HEK293 (cell line): Measurements from ENCODE around the gene GNG5.

ENCODE experiments used
- AEBP2 ChIP-seq: fragments of 450-650 bp; formaldehyde crosslinking; IDR thresholded peaks from 2 replicates; pipeline ENCODE4 v1.5.1; 2016; ENCODE audit warnings: missing biosample characterization, missing genetic modification characterization, borderline replicate concordance
- BCL11B ChIP-seq: fragments of 450-650 bp; formaldehyde crosslinking; IDR thresholded peaks from 2 replicates; pipeline ENCODE4 v1.5.1; 2016; ENCODE audit warnings: low read depth, missing biosample characterization, missing genetic modification characterization
- GLIS1 ChIP-seq: fragments of 450-650 bp; formaldehyde crosslinking; IDR thresholded peaks from 2 replicates; pipeline ENCODE4 v1.5.1; 2016; ENCODE audit warnings: missing biosample characterization, missing genetic modification characterization
- PATZ1 ChIP-seq: fragments of 450-650 bp; formaldehyde crosslinking; IDR thresholded peaks from 2 replicates; pipeline ENCODE4 v1.5.1; 2016; ENCODE audit warnings: missing biosample characterization, missing genetic modification characterization
- REPIN1 ChIP-seq: fragments of 450-650 bp; formaldehyde crosslinking; IDR thresholded peaks from 2 replicates; pipeline ENCODE4 v1.5.1; 2017; ENCODE audit warnings: missing biosample characterization, missing genetic modification characterization, low read depth
- ZBTB11 ChIP-seq: fragments of 450-650 bp; formaldehyde crosslinking; conservative IDR thresholded peaks from 2 replicates; pipeline ENCODE4 v1.5.1; 2016; ENCODE audit warnings: low read depth, missing biosample characterization, missing genetic modification characterization
- ZBTB17 ChIP-seq: fragments of 450-650 bp; formaldehyde crosslinking; IDR thresholded peaks from 2 replicates; pipeline ENCODE4 v1.5.1; 2016; ENCODE audit warnings: missing biosample characterization, missing genetic modification characterization
- ZBTB26 ChIP-seq: fragments of 450-650 bp; formaldehyde crosslinking; optimal IDR thresholded peaks from 2 replicates; pipeline ENCODE3; 2016; ENCODE audit warnings: missing biosample characterization, mild to moderate bottlenecking, missing genetic modification characterization
- ZBTB8A ChIP-seq: fragments of 450-650 bp; formaldehyde crosslinking; IDR thresholded peaks from 2 replicates; pipeline ENCODE4 v1.5.1; 2016; ENCODE audit warnings: missing biosample characterization, missing genetic modification characterization
- ZNF114 ChIP-seq: fragments of 450-650 bp; formaldehyde crosslinking; IDR thresholded peaks from 2 replicates; pipeline ENCODE4 v1.5.0; 2017; ENCODE audit warnings: missing biosample characterization, missing genetic modification characterization
- ZNF140 ChIP-seq: fragments of 450-650 bp; formaldehyde crosslinking; IDR thresholded peaks from 2 replicates; pipeline ENCODE4 v1.5.1; 2016; ENCODE audit warnings: missing biosample characterization, missing genetic modification characterization
- ZNF155 ChIP-seq: fragments of 450-650 bp; formaldehyde crosslinking; IDR thresholded peaks from 2 replicates; pipeline ENCODE4 v1.5.1; 2016; ENCODE audit warnings: missing biosample characterization, missing genetic modification characterization
- ZNF175 ChIP-seq: fragments of 450-650 bp; formaldehyde crosslinking; IDR thresholded peaks from 2 replicates; pipeline ENCODE4 v1.5.1; 2016; ENCODE audit warnings: missing biosample characterization, missing genetic modification characterization
- ZNF19 ChIP-seq: fragments of 450-650 bp; formaldehyde crosslinking; IDR thresholded peaks from 2 replicates; pipeline ENCODE4; 2016; ENCODE audit warnings: missing biosample characterization, missing genetic modification characterization, low read depth
- ZNF223 ChIP-seq: fragments of 450-650 bp; formaldehyde crosslinking; IDR thresholded peaks from 2 replicates; pipeline ENCODE4 v1.5.1; 2016; ENCODE audit warnings: missing biosample characterization, missing genetic modification characterization
- ZNF266 ChIP-seq: fragments of 450-650 bp; formaldehyde crosslinking; IDR thresholded peaks from 2 replicates; pipeline ENCODE4 v1.5.1; 2016; ENCODE audit warnings: missing biosample characterization, missing genetic modification characterization, low read depth
- ZNF302 ChIP-seq: fragments of 450-650 bp; formaldehyde crosslinking; IDR thresholded peaks from 2 replicates; pipeline ENCODE4 v1.5.1; 2016; ENCODE audit warnings: missing biosample characterization, missing genetic modification characterization, low read depth
- ZNF416 ChIP-seq: fragments of 450-650 bp; formaldehyde crosslinking; IDR thresholded peaks from 2 replicates; pipeline ENCODE4 v1.5.1; 2016; ENCODE audit warnings: missing biosample characterization, missing genetic modification characterization
- ZNF48 ChIP-seq: fragments of 450-650 bp; formaldehyde crosslinking; IDR thresholded peaks from 2 replicates; pipeline ENCODE4 v1.5.1; 2016; ENCODE audit warnings: missing biosample characterization, missing genetic modification characterization
- ZNF529 ChIP-seq: fragments of 450-650 bp; formaldehyde crosslinking; IDR thresholded peaks from 2 replicates; pipeline ENCODE4 v1.5.1; 2017; ENCODE audit warnings: missing genetic modification characterization, missing biosample characterization; ENCODE audit not compliant: insufficient replicate concordance
- ZNF549 ChIP-seq: fragments of 450-650 bp; IDR thresholded peaks from 2 replicates; pipeline ENCODE4 v1.5.1; 2018; ENCODE audit warnings: missing biosample characterization, missing genetic modification characterization, mild to moderate bottlenecking, inconsistent platforms, moderate library complexity
- ZNF571 ChIP-seq: fragments of 450-650 bp; formaldehyde crosslinking; IDR thresholded peaks from 2 replicates; pipeline ENCODE4 v1.5.0; 2017; ENCODE audit warnings: missing biosample characterization, missing genetic modification characterization
- ZNF596 ChIP-seq: fragments of 450-650 bp; IDR thresholded peaks from 2 replicates; pipeline ENCODE4 v1.5.0; 2018; ENCODE audit warnings: missing biosample characterization, mild to moderate bottlenecking, missing genetic modification characterization, moderate library complexity
- ZNF654 ChIP-seq: fragments of 450-650 bp; formaldehyde crosslinking; IDR thresholded peaks from 2 replicates; pipeline ENCODE4 v1.5.1; 2016; ENCODE audit warnings: low read depth, missing biosample characterization, missing genetic modification characterization
- ZNF830 ChIP-seq: fragments of 450-650 bp; IDR thresholded peaks from 2 replicates; pipeline ENCODE4 v1.5.0; 2018; ENCODE audit warnings: missing biosample characterization, missing genetic modification characterization, low read depth, mild to moderate bottlenecking, moderate library complexity
- TF ChIP-seq, protein P1 (sequence below): fragments of 450-650 bp; formaldehyde crosslinking; IDR thresholded peaks from 2 replicates; pipeline ENCODE4 v1.5.1; 2017; ENCODE audit warnings: missing biosample characterization, missing genetic modification characterization

GNG5 gene

DNA sequence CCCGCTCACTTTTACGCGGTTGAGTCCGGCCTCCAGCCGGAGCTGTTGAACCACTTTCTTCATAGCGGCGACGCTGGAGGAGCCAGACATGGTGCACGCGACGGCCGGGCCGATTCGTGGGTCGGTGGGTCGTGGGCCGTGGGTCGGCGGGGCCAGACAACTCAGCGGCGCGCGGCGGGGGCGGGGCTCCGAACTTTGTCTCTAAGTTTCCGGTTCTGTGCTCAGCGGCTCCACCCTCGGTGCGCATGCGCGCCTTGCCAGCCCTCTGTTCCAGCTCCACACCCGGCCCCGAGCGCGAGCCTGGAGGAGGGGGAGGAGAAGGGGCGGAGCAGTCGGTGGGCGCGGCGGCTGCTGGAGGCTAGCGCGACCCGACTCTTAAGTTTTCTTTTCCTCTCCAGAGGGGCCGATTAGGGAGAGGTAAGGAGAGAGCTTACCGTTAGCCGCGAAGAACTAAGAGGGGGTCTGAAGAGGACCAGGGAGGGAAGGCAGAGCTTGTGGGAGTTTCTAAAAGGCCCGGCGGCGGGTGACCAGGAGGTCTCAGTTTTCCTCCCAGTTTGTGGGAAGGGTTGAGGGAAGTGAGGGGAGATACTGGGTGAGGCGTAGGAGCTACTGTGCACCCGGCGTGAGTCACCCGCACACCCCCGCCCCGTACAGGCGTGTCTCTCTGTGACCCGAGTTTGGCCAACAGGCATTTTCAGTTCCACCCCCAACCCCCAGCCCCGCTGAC is at the start of gene GNG5, which contains the start of gene SPATA1 (continued):
- TF ChIP-seq PATZ1 = peak; percentile 92
- TF ChIP-seq ZNF223 (tag by site-specific recombination) = no peak
- peak; percentile 93 for TF ChIP-seq ZBTB26 (tag by site-specific recombination)
- TF ChIP-seq ZBTB11 (tag by site-specific recombination) = peak; percentile 33; the same call in 1 of the 2 replicates
- TF ChIP-seq ZNF175 (tag by site-specific recombination) = no peak
- TF ChIP-seq GLIS1 (tag by site-specific recombination) = peak; percentile 82
- TF ChIP-seq ZNF571 = no peak
- TF ChIP-seq ZBTB8A = peak; percentile 74
- peak; percentile 86 for TF ChIP-seq ZBTB17 (tag by site-specific recombination)
- no peak for TF ChIP-seq ZNF654
- TF ChIP-seq ZNF114 (tag by site-specific recombination) = no peak
- no peak for TF ChIP-seq ZNF549 (tag by site-specific recombination)
- TF ChIP-seq ZNF596 (tag by site-specific recombination) = no peak; the same call in 1 of the 2 replicates
- TF ChIP-seq ZNF155 (tag by site-specific recombination) = no peak
- no peak for TF ChIP-seq ZNF302 (tag by site-specific recombination)
- no peak for TF ChIP-seq ZNF416 (tag by site-specific recombination)
- peak; percentile 52; the same call in 1 of the 2 replicates for TF ChIP-seq BCL11B (tag by site-specific recombination)
- no peak for TF ChIP-seq AEBP2 (tag by site-specific recombination)
- no peak for TF ChIP-seq REPIN1 (tag by site-specific recombination)
- no peak for TF ChIP-seq ZNF48 (tag by site-specific recombination)
- no peak for TF ChIP-seq ZNF140 (tag by site-specific recombination)
- no peak for TF ChIP-seq ZNF19 (tag by site-specific recombination)
- no peak for TF ChIP-seq ZNF830
- TF ChIP-seq ZNF529 = no peak
- no peak for TF ChIP-seq ZNF266 (tag by site-specific recombination)
- TF ChIP-seq, protein P1, sequence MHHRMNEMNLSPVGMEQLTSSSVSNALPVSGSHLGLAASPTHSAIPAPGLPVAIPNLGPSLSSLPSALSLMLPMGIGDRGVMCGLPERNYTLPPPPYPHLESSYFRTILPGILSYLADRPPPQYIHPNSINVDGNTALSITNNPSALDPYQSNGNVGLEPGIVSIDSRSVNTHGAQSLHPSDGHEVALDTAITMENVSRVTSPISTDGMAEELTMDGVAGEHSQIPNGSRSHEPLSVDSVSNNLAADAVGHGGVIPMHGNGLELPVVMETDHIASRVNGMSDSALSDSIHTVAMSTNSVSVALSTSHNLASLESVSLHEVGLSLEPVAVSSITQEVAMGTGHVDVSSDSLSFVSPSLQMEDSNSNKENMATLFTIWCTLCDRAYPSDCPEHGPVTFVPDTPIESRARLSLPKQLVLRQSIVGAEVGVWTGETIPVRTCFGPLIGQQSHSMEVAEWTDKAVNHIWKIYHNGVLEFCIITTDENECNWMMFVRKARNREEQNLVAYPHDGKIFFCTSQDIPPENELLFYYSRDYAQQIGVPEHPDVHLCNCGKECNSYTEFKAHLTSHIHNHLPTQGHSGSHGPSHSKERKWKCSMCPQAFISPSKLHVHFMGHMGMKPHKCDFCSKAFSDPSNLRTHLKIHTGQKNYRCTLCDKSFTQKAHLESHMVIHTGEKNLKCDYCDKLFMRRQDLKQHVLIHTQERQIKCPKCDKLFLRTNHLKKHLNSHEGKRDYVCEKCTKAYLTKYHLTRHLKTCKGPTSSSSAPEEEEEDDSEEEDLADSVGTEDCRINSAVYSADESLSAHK (tag by site-specific recombination) = peak; percentile 78; the same call in 1 of the 2 replicates
